Renal cortical epithelial cell (primary cell): ENCODE results near the gene RAN. TPM values are rescaled to one million over a fixed set of nuclear protein-coding genes. Genes with fewer than 3 reads are reported as not detected.
A peak's percentile ranks its signal among the peaks of the same experiment; 100 is the strongest.
"Not testable (repeated sequence)": the region's sequence is repeated elsewhere in the genome, so short reads cannot be mapped to it uniquely, and the experiment has no call there.

Experiments used
- DNase-seq: peaks from one replicate; pipeline ENCODE4 v3.0.0-alpha.2; 2011; ENCODE audit warnings: low read depth
- total RNA-seq: library from RNA; depleted of rRNA; stranded (reverse); fragments of >200 nt; gene quantifications from 2 replicates; pipeline ENCODE4 v1.2.3, GENCODE V29; 2014

Gene RAN
- total RNA-seq, 1 donor from 2014 or later: 765 TPM

DNA sequence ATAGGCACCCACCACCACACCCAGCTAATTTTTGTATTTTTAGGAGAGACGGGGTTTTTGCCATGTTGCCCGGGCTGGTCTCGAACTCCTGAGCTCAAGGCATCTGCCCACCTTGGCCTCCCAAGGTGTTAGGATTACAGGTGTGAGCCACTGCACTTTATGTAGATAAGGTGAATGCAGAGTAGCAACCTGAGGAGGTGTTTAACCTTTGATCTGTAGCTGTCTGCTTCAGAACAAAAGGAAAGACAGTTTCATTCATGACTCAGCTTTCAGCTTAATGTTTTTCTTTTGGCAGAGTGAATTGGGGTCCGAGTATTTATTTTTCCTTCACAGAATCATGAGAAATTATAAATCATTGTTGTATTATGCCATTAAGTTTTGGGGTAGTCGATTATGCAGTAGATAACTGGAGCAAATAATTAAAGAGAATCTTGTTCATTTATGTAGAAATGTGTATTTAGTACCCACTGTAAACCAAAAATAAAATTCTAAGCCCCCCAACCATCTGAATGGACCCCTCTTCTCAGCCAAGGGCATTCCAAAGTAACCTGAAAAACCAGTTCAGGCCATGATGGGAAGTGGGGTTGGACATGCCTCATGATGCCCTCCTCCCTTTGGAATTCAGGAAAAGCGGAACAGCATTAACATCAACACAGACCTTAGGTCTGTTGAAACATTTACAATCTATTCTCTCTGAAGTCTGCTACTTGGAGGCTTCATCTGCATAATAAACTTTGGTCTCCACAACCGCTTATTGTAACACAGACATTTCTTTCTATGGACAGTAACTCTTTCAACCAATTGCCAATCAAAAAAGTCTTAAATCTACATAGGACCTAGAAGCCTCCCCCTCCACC lies 22.1 kb upstream of the RAN start:
- peak; percentile 61 for DNase-seq

DNA sequence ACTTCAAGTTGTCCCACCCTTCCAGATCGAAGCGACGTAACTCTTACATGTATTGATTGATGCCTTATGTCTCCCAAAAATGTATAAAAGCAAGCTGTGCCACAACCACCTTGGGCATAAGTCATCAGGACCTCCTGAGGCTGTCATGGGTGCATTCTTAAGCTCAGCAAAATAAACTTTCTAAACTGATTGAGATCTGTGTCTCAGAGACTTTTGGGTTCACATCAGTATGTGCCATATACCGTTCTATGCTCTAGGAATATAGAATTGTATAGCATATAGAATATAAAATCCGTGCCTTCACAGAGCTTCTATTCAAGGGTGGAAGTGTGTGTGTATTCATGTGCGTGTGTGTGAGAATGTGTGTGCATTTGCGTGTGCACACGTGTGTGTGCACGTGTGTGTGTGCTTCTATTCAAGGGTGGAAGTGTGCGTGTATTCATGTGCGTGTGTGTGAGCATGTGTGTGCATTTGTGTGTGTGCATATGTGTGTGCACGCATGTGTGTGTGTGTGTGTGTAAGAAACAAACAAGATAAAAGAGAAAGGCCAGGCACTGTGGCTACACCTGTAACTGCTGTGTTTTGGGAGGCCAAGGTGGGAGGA lies 21.3 kb upstream of the RAN start:
- DNase-seq: no peak

DNA sequence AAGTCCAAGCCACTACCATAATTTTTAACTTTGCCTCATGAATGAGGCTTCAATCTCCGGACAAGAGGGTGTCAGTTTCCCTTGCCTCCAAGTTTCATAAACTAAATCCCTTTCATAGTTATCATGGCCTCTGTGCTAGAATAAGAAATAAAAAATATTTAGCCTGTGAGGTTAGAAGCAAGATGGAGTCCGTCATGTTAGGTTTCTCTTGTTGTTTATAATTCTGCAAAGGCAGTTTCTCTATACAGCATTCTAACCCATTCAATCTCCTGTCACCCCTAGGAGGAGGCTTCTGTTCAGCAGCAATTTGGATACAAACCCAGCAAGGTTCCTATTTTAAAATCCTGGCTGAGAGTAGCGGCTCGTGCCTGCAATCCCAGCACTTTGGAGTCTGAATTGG lies 15.8 kb upstream of the RAN start:
- DNase-seq: no peak

DNA sequence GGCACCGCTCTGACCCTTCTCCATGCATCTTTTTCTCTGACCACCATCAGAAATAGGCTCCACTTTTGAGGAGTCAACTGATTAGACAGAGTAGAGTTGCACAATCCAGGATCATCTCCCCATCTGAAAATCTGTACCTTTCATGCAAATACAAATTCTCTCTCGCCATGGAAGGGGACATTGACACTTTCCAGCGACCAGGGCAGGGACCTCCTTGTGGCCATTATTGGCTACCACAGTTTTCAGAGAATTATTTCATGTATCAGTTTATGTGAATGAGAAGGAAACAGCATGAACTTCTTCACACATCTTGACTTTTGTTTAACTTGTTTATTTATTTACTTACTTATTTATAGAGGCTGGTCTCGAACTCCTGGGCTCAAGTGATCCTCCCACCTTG lies 13.8 kb upstream of the RAN start:
- DNase-seq: no peak

DNA sequence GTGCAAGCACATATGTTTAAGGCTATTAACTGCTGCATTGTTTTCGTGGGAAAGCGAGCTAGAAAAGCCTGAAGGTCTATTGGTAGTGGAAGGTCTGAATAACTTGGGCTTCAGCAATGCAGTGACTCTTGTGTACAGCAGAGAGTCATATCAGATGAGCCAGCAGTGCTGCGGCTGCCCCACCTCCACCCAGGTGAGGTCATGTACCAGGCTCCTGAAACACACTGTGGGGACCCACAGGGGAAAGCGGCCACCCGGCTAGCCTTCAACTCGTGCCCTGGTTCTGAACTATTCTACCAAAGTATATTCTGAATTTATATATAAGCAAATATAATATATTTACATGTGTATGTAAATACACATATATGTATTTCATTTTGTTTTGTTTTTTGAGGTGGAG lies 12.7 kb upstream of the RAN start:
- DNase-seq: no peak

DNA sequence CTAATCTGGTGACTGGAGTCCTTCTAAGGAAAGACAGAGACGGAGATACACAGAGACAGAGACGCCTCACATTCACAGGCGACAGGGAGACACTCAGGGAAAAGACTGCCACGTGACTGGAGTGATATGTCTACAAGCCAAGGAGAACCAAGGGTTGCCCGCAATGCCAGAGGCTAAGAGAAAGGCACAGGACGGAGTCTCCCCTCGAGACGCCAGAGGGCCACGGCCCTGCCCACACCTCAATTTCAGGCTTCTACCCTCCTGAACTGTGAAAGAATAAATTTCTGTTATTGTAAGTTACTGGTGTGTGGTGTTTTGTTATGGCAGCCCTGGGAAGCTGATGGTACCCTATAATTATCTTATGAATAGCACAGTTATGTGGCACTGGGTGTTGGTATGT lies 11.6 kb upstream of the RAN start:
- DNase-seq: no peak

DNA sequence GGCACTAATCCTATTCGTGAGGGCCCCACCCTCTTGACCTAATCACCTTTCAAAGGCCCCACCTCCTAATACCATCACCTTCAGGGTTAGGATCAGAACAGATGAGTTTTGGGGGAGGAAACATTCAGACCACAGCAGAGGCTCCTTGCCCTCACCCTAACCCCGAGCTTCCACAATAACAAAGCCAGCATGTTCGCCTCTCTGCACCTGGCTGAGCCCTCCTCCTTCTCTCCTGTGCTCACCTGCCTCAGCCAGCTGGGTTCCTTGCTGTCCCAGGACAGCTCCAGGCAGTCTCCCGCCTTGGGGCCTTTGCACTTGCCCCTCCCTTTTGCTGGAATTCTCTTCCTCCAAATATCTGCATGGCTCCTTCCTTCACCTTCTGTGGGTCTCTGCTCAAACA lies 9.7 kb upstream of the RAN start:
- DNase-seq: no peak

DNA sequence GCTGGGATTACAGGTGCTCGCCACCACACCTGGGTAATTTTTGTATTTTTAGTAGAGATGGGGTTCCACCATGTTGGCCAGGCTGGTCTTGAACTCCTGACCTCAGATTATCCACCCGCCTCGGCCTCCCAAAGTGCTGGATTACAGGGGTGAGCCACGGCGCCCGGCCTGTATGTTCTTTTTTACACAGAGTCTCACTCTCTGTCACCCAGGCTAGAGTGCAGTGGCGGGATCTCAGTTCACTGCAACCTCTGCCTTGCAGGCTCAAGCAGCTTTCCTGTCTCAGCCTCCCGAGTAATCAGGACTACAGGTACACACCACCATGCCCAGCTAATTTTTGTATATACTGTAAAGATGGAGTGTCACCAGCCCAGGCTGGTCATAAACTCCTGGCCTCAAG lies 9.1 kb upstream of the RAN start:
- DNase-seq: not testable (repeated sequence)

DNA sequence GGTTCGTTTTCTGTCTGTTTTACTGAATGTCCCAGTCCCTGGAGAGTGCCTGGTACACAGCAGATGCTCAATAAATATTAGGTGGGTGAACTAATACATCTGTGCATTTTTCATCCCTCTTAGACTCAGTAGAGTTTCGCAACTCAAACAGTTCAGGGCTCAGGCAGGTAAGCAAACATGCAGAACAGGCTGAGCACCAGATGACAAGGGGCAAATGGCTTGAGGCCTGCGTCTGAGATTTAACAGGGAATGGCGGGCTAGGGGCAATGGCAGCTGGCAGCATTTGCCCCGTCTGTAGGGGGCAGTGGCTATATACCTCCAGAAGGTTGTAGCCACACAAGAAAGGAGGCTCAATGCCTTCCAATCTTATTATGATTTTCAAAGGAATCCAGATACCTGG lies 8.6 kb upstream of the RAN start:
- no peak for DNase-seq

DNA sequence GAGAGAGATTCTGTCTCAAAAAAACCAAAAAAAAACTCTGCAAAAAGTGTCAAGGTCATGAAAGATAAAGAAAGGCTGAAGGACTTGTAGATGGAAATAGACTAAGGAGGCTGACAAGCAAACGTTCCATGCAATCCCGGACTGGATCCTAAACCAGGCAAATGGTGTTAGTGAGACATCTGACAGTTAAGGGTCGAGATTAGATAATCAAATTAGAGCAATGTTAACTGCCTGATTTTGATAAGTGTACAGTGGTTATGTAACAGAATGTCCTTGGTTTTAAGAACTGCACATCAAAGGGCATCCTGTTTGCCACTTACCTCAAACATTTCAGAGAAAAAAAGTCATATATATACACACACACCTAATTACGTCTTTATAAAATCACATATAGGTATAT lies 3.5 kb upstream of the RAN start:
- no peak for DNase-seq

DNA sequence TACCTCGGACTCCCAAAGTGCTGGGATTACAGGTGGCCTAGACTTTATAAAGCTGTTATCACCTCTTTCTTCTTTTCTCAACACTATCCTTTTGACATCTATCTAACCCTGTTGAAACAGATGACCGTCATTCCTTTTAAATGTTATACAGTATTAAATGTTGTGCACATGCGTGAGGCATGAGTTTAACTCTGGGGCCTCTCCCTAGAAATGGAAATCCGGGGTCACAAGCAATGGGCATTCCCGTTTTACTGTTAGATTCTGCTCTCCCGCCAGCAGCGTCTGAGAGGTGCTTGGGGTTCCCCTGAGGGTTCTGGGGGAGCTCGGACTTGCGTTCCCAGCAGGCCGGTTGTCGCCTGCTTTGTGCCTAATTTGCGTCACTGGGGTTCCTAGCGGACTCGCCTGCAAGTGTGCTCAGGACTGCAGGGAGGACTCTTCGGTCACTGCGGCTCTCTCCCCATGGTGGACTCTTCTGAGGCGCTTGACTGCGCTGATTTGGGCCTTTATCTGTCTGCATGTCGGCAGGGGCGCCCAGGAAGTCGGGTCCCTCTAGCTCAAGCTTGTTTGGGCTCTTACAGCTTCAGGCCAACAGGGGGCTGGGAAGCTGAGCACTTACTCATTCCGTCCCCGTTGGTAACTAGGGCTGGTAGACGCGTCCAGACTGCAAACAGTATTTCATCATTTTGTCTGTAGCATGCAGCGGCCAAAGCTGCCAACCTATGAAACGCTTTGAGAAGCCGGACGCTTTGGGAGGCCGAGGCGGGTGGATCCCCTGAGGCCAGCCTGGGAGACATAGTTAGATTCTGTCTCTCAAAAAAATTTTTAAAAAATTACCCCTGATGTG lies 1.2 kb upstream of the RAN start:
- peak; percentile 82 for DNase-seq

DNA sequence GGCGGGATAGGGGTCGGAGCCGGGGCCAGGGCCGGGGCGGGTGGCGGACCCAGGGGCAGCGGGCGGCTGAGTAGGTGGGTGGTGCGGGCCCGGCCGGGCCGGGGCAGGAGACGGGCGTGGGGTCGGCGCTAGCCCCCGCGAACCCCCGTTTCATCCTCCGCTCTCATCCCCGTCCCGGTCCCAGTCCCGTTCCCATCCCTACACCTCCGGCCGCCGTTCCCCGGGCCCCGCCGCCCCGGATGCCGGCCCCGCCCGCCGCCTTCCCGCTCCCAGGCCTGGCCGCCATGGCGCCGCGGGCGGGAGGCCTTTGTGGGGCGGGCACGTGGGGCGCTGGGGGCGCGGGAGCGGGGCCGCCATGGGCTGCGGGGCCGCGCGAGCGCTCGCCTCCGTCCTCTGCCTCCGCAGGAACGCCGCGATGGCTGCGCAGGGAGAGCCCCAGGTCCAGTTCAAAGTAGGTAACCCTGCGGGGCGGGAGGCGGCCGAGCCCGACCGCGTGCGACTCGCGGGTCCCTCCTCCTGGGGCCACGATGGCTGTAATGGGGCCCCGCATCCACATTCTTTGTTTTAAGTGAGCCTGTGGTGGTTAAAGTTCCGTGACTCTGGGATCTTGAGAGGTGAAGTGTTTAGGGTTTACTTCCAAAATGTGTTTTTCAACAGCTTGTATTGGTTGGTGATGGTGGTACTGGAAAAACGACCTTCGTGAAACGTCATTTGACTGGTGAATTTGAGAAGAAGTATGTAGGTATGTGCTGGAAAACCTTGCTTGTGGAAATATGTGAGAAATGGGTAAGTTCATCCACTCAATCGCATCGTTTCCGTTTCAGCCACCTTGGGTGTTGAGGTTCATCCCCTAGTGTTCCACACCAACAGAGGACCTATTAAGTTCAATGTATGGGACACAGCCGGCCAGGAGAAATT lies 572 bp downstream of the RAN start:
- no peak for DNase-seq

DNA sequence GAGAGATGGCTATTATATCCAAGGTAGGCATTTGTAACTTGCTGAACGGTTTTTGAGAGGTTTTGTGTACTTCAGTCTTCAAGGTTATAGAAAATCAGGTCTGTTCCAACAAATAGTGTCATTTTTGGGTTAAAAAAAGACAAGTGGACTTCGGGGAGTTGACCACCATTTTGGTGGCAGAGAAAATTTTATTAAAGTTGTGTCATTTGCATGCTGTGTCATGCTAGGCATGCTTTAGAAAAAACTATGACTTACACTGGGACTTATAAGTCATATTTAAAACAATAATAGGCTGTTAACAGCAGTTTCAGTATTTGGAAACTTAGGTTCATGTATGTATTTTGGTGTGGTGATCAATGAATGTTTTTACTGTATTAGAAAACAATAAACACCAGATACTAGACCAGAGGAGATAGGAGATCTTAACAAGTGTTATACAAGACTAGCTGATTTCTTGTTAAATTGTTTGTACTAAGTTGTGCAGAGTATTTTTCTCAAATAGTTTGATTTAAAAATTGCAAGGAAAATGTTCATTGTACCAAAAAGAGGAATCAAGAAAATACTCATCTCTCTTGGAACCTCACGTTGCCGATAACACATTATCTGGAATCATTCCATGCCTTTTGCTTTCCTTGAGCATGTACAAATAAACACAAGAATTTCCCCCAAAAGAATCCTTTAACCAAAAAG lies 1.4 kb downstream of the RAN start:
- DNase-seq: no peak

DNA sequence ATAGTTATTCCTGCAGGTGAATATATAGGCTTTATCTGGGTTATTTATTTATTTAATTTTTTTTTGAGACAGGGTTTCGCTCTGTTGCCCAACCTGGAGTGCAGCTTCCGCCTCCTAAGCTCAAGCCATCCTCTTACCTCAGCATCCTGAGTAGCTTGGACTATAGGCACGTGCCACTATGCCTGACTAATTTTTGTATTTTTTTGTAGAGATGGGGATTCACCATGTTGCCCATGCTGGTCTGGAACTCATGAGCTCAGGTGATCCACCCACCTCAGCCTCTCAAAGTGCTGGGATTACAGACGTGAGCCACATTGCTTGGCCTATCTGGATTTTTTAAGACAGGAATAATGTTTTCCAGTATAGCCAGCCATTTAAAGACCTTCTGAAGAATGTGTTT lies 2.0 kb downstream of the RAN start:
- DNase-seq: no peak

DNA sequence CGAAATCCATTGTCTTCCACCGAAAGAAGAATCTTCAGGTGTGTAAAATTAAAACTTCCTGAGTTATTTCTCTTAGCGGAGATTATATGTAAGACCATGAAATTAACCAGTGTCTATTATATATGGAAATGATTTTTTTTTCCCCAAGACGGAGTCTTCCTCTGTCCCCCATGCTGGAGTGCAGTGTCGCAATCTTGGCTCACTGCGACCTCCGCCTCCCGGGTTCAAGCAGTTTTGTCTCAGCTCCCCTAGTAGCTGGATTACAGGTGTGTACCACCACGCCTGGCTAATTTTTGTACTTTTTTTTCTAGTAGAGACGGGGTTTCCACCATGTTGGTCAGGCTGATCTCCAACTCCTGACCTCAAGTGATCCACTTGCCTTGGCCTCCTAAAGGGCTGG lies 2.8 kb downstream of the RAN start:
- no peak for DNase-seq

DNA sequence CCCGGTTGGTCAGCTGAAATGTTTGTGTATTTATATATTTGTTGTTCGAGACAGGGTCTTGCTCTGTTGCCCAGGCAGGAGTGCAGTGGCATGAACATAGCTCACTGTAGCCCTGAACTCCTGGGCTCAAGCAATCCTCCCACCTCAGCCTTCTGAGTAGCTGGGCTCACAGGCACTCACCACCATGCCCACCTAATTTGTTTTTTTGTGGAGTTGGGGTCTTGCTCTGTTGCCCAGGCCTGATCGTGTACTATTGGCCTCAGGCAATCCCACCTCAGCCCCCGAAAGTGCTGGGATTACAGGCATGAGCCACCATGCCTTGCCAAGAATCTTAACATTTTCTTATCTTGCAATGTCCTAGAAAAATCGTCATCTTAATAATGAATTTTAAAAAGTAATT lies 3.3 kb downstream of the RAN start:
- DNase-seq: no peak

DNA sequence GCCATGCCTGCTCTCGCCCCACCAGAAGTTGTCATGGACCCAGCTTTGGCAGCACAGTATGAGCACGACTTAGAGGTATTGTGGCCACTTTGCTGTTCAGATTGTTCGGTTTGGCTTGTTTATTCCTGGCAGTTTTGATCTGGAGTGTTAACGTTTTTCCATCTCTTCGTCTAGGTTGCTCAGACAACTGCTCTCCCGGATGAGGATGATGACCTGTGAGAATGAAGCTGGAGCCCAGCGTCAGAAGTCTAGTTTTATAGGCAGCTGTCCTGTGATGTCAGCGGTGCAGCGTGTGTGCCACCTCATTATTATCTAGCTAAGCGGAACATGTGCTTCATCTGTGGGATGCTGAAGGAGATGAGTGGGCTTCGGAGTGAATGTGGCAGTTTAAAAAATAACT lies 3.8 kb downstream of the RAN start:
- not testable (repeated sequence) for DNase-seq

DNA sequence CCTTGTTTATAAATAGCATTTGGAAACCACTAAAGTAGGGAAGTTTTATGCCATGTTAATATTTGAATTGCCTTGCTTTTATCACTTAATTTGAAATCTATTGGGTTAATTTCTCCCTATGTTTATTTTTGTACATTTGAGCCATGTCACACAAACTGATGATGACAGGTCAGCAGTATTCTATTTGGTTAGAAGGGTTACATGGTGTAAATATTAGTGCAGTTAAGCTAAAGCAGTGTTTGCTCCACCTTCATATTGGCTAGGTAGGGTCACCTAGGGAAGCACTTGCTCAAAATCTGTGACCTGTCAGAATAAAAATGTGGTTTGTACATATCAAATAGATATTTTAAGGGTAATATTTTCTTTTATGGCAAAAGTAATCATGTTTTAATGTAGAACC lies 4.4 kb downstream of the RAN start:
- no peak for DNase-seq

DNA sequence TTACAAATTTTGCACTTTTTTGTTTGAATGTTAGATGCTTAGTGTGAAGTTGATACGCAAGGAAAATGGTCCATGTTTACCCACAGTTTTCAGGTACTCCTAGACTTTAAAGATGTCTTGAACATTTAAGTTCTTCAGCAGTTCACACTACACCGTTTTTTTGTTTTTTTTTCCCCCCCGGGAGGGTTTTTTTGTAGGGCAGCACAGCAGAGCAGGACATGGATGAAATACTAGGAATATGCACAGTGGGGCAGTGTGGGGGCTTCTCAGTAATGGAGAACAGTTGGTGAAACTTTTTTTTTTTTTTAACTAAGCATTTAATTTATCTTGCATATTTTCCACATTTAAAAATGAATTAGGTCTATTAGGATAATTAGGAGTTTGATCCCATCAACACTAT lies 4.9 kb downstream of the RAN start:
- DNase-seq: no peak

DNA sequence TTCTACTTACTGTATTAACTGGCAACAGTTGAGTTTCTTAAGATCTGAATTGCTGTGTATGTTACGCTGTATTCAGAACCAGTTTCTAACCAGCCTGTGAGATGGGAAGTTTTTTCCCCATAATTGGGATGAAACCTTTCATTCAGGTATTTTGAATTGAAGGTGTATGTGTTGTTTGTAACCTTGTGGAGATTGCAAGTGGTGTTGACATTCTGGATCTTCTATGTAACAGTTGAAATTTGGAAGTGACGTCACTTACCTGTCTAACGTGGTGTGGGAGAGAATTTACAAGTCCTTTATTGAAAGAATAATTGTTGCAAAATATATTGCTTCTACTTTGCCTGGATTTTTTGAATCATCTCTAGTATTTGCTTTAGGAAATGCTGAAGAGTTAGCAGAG lies 5.5 kb downstream of the RAN start:
- no peak for DNase-seq
